Thyroid gland (tissue), 4 donors: ENCODE results near the gene FOXD2. TPM values are rescaled to one million over a fixed set of nuclear protein-coding genes. Genes with fewer than 3 reads are reported as not detected.

Experiments
- DNase-seq, 2 donors: peaks; one replicate each; pipeline ENCODE4 v3.0.0-alpha.2; 2019
- H3K27ac ChIP-seq, 3 donors: fragments of 200-600 bp; sonication (generic); 1 replicate in 2 of 3; 2 replicates in 1 of 3; pipeline ENCODE4 v1.5.1; 2016 to 2019; ENCODE audit warnings: mild to moderate bottlenecking in 1 of 3, moderate library complexity in 1 of 3
- H3K27me3 ChIP-seq: fragments of 200-600 bp; sonication (generic); one replicate; pipeline ENCODE4 v1.5.1; 2019
- H3K36me3 ChIP-seq, 2 donors: fragments of 200-600 bp; sonication (generic); one replicate each; pipeline ENCODE4 v1.5.1; 2016 to 2019
- H3K4me1 ChIP-seq, 2 donors: fragments of 200-600 bp; sonication (generic); one replicate each; pipeline ENCODE4 v1.5.1; 2017 to 2019
- H3K4me3 ChIP-seq, 3 donors: fragments of 200-600 bp; sonication (generic); replicated peaks in 1 of 3; 1 replicate in 2 of 3; 2 replicates in 1 of 3; pipeline ENCODE4 v1.5.1; 2016; ENCODE audit warnings: mild to moderate bottlenecking in 1 of 3
- H3K9me3 ChIP-seq: fragments of 200-600 bp; sonication (generic); one replicate; pipeline ENCODE4 v1.5.1; 2017
- POLR2A ChIP-seq, 2 donors: fragments of 450-650 bp; IDR thresholded peaks; one replicate each; pipeline ENCODE4 v1.6.1; 2017; ENCODE audit warnings: antibody characterized with exemption in 2 of 2, mild to moderate bottlenecking in 2 of 2, moderate library complexity in 1 of 2
- WGBS, 2 donors: methylation state at CpG; one replicate each; pipeline ENCODE4 v1.1.5; 2017; 5-methylcytosine and 5-hydroxymethylcytosine counted together
- intact Hi-C: fragments of 100-400 bp; cut with DNase I; formaldehyde crosslinking; loops from one replicate; pipeline ENCODE4 v1.15.1; 2023
- total RNA-seq, 4 donors: library from RNA; depleted of rRNA; stranded (reverse); fragments of >200 nt; gene quantifications; one replicate each; pipeline ENCODE4 v1.2.3, GENCODE V29; 2016
- TF ChIP-seq, protein P1 (sequence below), 6 experiments: fragments of 200-600 bp in 3 of 6; fragments of 450-650 bp in 3 of 6; sonication (generic) in 3 of 6; IDR thresholded peaks; one replicate each; pipeline ENCODE4 v1.5.1; 2016 to 2019; ENCODE audit warnings: antibody characterized with exemption in 6 of 6, mild to moderate bottlenecking in 2 of 6, inconsistent platforms in 1 of 6, moderate library complexity in 1 of 6

The FOXD2 gene
- total RNA-seq, 4 donors from 2014 or later, result 0.11 to 0.54 TPM; not detected in 2

DNA sequence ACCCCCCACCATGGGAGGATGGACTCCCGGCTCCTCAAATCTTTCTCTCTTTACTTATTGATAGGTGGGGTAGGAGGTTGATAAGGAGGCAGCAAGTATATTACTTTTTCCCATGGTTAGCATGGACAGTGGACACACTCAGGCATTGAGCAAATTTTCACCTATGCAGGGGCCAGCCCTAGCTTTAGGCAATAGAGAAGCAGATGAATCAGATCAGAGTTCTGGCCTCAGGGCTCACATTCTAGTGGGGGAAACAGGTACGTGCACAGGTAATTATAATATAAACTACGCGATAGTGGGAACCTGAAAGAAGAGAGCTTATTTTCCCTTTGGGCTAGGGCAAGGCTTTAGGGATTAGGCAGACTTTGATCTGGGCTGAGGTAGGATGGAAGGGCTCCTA is 35.3 kb upstream of the FOXD2 start:
- no peak overlapping the region for H3K27ac ChIP-seq
- TF ChIP-seq, protein P1, sequence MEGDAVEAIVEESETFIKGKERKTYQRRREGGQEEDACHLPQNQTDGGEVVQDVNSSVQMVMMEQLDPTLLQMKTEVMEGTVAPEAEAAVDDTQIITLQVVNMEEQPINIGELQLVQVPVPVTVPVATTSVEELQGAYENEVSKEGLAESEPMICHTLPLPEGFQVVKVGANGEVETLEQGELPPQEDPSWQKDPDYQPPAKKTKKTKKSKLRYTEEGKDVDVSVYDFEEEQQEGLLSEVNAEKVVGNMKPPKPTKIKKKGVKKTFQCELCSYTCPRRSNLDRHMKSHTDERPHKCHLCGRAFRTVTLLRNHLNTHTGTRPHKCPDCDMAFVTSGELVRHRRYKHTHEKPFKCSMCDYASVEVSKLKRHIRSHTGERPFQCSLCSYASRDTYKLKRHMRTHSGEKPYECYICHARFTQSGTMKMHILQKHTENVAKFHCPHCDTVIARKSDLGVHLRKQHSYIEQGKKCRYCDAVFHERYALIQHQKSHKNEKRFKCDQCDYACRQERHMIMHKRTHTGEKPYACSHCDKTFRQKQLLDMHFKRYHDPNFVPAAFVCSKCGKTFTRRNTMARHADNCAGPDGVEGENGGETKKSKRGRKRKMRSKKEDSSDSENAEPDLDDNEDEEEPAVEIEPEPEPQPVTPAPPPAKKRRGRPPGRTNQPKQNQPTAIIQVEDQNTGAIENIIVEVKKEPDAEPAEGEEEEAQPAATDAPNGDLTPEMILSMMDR (IDR thresholded peaks at IDR 0.05), result no peak
- DNase-seq, result no peak
- no peaks in the 10 kb centered on the region for H3K27me3 ChIP-seq
- no peaks in the 10 kb centered on the region for H3K36me3 ChIP-seq
- H3K4me3 ChIP-seq, result no peak overlapping the region
- intact Hi-C loops, result no loop called here
- H3K9me3 ChIP-seq, result no peaks in the 10 kb centered on the region
- WGBS, 2 donors, result 90 to 92% methylated on average over 4 of the region's 4 CpGs
- H3K4me1 ChIP-seq, result no peaks in the 10 kb centered on the region

DNA sequence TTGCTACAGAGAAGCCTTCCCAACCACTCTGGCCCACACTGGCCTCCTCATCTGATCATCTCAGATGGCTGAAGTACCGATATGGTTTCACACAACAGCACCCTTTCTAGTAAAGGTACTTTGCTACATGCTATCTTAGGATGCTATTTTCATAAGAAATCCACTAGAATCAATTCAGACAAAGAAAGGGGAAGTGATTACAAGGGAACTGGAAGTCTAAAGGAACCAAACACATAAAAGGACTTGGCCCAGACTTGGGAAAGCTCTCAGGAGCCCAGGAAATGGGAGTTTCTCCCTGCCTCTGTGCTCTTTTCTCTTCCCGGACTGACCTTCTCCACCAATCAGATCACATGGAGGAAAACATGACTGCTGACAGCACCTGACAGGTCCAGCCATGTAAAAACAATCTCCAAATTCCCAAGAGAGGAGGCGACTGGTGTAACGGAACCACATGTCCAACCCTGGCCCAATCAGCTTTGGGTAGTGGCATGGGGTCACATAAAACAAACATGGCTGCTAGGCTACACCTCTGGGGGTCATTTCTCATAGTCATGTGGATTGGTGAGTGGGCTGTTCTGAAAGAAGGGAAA is 34.4 kb upstream of the FOXD2 start:
- intact Hi-C loops, result no loop called here
- WGBS, 2 donors, result 65 to 77% methylated on average over 4 of the region's 4 CpGs
- Histone ChIP-seq H3K4me1 (no peaks in the 10 kb centered on the region), H3K27ac (no peak overlapping the region), H3K36me3 (no peaks in the 10 kb centered on the region), H3K9me3 (no peaks in the 10 kb centered on the region), H3K4me3 (no peak overlapping the region), H3K27me3 (no peaks in the 10 kb centered on the region)
- DNase-seq, result no peak
- TF ChIP-seq POLR2A (IDR thresholded peaks at IDR 0.05), result no peak
- TF ChIP-seq, protein P1 (IDR thresholded peaks at IDR 0.05), result no peak

DNA sequence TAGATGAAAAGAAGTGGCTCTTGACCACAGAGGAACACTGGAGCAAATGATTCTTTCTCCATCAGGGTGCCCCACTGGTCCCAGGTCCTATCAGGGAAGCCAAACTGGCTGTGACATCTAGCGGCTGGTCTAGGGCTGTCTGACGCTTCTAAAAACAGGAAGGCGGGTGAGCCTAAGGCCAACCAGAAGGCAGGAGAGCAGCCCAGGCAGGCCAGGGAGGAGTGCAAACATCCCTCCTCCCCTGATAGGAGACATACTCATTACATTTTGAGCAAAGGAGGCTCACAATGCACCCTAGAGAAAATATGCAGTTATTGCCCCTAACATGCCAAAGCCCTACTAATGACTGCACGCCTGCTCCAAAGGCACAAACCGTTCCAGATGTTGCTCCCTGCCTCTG is 32.1 kb upstream of the FOXD2 start:
- intact Hi-C loops, result no loop called here
- H3K27ac ChIP-seq, result no peak overlapping the region
- H3K36me3 ChIP-seq, result no peaks in the 10 kb centered on the region
- no peak for TF ChIP-seq POLR2A (IDR thresholded peaks at IDR 0.05)
- TF ChIP-seq, protein P1 (IDR thresholded peaks at IDR 0.05), result no peak
- no peaks in the 10 kb centered on the region for H3K4me1 ChIP-seq
- no peaks in the 10 kb centered on the region for H3K27me3 ChIP-seq
- no peak for DNase-seq
- H3K9me3 ChIP-seq, result no peaks in the 10 kb centered on the region
- no peak overlapping the region for H3K4me3 ChIP-seq
- WGBS, 2 donors, result 66 to 81% methylated on average over 5 of the region's 5 CpGs

DNA sequence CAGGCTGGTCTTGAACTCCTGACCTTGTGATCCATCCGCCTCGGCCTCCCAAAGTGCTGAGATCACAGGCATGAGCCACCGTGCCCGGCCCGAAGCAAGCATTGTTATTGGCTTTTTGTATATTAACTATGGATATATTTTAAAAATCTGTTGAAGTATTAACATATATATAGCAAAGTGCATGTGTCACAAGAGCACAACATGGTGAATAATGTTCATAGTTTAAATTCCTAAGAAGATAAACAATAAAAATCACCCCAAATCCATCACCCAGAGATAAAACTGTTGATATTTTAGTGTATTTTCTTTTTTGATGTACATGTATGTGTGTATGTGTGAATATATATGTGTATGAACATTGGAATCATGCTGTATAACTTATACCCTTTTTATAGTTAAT is 30.9 kb upstream of the FOXD2 start:
- TF ChIP-seq, protein P1 (IDR thresholded peaks at IDR 0.05), result no peak
- TF ChIP-seq POLR2A (IDR thresholded peaks at IDR 0.05), result no peak
- intact Hi-C loops, result no loop called here
- H3K27me3 ChIP-seq, result no peaks in the 10 kb centered on the region
- H3K4me3 ChIP-seq, result no peak overlapping the region
- no peaks in the 10 kb centered on the region for H3K4me1 ChIP-seq
- H3K27ac ChIP-seq, result no peak overlapping the region
- no peaks in the 10 kb centered on the region for H3K9me3 ChIP-seq
- WGBS, 2 donors, result 97 to 98% methylated on average over 5 of the region's 5 CpGs
- DNase-seq, result no peak
- H3K36me3 ChIP-seq, result no peaks in the 10 kb centered on the region

DNA sequence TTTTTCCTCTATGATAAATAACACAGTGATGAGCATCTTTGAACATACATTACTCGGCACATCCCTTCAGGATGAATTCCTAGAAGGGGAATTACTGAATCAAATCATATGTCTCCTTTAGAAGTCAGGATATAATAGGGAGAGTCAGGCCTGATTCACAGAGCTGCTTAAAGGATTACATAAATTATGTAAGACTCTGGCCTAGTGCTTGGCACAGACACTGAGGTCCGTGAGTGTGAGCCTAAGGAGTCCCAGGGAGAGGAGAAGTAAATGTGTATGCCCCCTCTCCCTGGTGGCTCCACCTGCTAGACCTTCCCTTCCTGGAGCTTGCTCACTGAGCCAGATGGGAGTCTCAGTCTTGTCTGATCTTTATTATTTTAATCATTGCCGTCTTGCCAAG is 30.4 kb upstream of the FOXD2 start:
- WGBS, 2 donors, result 82 to 87% methylated on average over 3 of the region's 3 CpGs
- DNase-seq, result no peak
- intact Hi-C loops, result no loop called here
- H3K4me1 ChIP-seq, result no peaks in the 10 kb centered on the region
- H3K27me3 ChIP-seq, result no peaks in the 10 kb centered on the region
- H3K9me3 ChIP-seq, result no peaks in the 10 kb centered on the region
- H3K4me3 ChIP-seq, result no peak overlapping the region
- H3K36me3 ChIP-seq, result no peaks in the 10 kb centered on the region
- H3K27ac ChIP-seq, result no peak overlapping the region
- TF ChIP-seq POLR2A (IDR thresholded peaks at IDR 0.05), result no peak
- TF ChIP-seq, protein P1 (IDR thresholded peaks at IDR 0.05), result no peak
